Endothelial cell (in vitro differentiated cells): ENCODE data around the gene TLK2. TPM values are rescaled to one million over a fixed set of nuclear protein-coding genes. Genes with fewer than 3 reads are reported as not detected.

Experiments
- DNase-seq: peaks from one replicate; pipeline ENCODE4 v3.0.0; 2021; ENCODE audit warnings: low spot score
- H3K27ac Mint-ChIP-seq: one replicate; pipeline ENCODE4 v1.8.0; 2021; ENCODE audit warnings: mixed read lengths, inconsistent platforms; ENCODE audit not compliant: unreplicated experiment
- H3K27me3 Mint-ChIP-seq: one replicate; pipeline ENCODE4 v1.8.0; 2021; ENCODE audit warnings: mild to moderate bottlenecking, moderate library complexity, mixed read lengths, inconsistent platforms; ENCODE audit not compliant: unreplicated experiment
- H3K36me3 Mint-ChIP-seq: one replicate; pipeline ENCODE4 v1.8.0; 2021; ENCODE audit warnings: mild to moderate bottlenecking, low read depth, mixed read lengths, inconsistent platforms; ENCODE audit not compliant: unreplicated experiment
- H3K4me1 Mint-ChIP-seq: one replicate; pipeline ENCODE4 v1.8.0; 2021; ENCODE audit warnings: mild to moderate bottlenecking, mixed read lengths, inconsistent platforms; ENCODE audit not compliant: unreplicated experiment
- H3K4me3 Mint-ChIP-seq: one replicate; pipeline ENCODE4 v1.8.0; 2021; ENCODE audit warnings: mild to moderate bottlenecking, mixed read lengths, inconsistent platforms; ENCODE audit not compliant: unreplicated experiment
- H3K9me3 Mint-ChIP-seq: one replicate; pipeline ENCODE4 v1.8.0; 2021; ENCODE audit warnings: mixed read lengths, inconsistent platforms; ENCODE audit not compliant: unreplicated experiment
- CTCF ChIP-seq: fragments of 200-600 bp; sonication (generic); IDR thresholded peaks from one replicate; pipeline ENCODE4 v1.5.0; 2021; ENCODE audit warnings: antibody characterized with exemption; ENCODE audit not compliant: unreplicated experiment
- total RNA-seq: library from RNA; stranded (reverse); fragmentation: NEBNext Ultra II Directional; extraction: Animal tissue kit (Norgen Biotek cat#: 25700); gene quantifications from one replicate; pipeline ENCODE4 v1.2.1, GENCODE V29; 2021; ENCODE audit not compliant: unreplicated experiment

Gene TLK2
- total RNA-seq, 1 donor from 2014 or later, result 47.5 TPM

GRCh38 chr17:62653826-62654761 lies 175.5 kb downstream of the TLK2 start:
- H3K36me3 Mint-ChIP-seq, result peaks cover 15% of the 10 kb centered on the region
- TF ChIP-seq CTCF, result no peak
- no peak overlapping the region for H3K27ac Mint-ChIP-seq
- no peak for DNase-seq
- peaks cover 13% of the 10 kb centered on the region for H3K27me3 Mint-ChIP-seq
- peak overlapping the region; percentile 73 for H3K4me3 Mint-ChIP-seq
- H3K4me1 Mint-ChIP-seq, result peaks cover 25% of the 10 kb centered on the region
- H3K9me3 Mint-ChIP-seq, result no peaks in the 10 kb centered on the region

- DNase-seq, result no peak
- Mint-ChIP-seq H3K4me3 (no peak overlapping the region), H3K4me1 (peaks cover 26% of the 10 kb centered on the region), H3K36me3 (peaks cover 22% of the 10 kb centered on the region), H3K9me3 (no peaks in the 10 kb centered on the region), H3K27ac (no peak overlapping the region), H3K27me3 (peaks cover 11% of the 10 kb centered on the region)
- no peak for TF ChIP-seq CTCF
Observed at GRCh38 chr17:62655656-62656055, 177.0 kb downstream of the TLK2 start.

- no peak for DNase-seq
- Mint-ChIP-seq H3K27me3 (peaks cover 10% of the 10 kb centered on the region), H3K27ac (no peak overlapping the region), H3K4me1 (peaks cover 26% of the 10 kb centered on the region), H3K4me3 (no peak overlapping the region), H3K36me3 (peaks cover 24% of the 10 kb centered on the region), H3K9me3 (no peaks in the 10 kb centered on the region)
- no peak for TF ChIP-seq CTCF
Observed at GRCh38 chr17:62656446-62656845, 177.8 kb downstream of the TLK2 start.

- no peak overlapping the region for H3K4me3 Mint-ChIP-seq
- H3K27ac Mint-ChIP-seq, result no peak overlapping the region
- no peak for DNase-seq
- H3K4me1 Mint-ChIP-seq, result peaks cover 20% of the 10 kb centered on the region
- H3K36me3 Mint-ChIP-seq, result peaks cover 26% of the 10 kb centered on the region
- no peaks in the 10 kb centered on the region for H3K9me3 Mint-ChIP-seq
- H3K27me3 Mint-ChIP-seq, result peaks cover 6% of the 10 kb centered on the region
- no peak for TF ChIP-seq CTCF
Observed at GRCh38 chr17:62657145-62657665, 178.6 kb downstream of the TLK2 start.

DNA sequence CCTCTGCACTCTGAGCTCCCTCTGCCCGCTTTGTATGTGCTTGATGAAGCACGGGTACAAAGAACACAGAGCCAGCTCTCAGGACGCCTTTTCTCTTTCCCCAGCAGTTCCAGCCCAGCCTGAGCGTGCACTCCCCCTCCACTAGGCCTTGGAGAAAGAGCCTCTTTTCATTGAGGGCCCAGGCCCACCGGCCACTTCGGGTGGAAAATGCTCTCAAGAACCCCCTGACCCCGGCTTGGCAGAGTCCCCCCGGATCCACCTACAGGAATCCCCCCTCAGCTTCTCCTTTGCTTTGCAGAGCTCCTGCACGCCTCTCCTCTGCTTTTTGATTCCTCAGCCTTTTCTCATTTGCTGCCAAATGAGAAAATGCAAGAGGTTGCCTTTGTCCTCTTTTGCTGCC lies 179.1 kb downstream of the TLK2 start:
- H3K4me3 Mint-ChIP-seq, result peak overlapping the region; percentile 79
- no peak for DNase-seq
- H3K27ac Mint-ChIP-seq, result no peak overlapping the region
- no peaks in the 10 kb centered on the region for H3K9me3 Mint-ChIP-seq
- peaks cover 26% of the 10 kb centered on the region for H3K36me3 Mint-ChIP-seq
- H3K4me1 Mint-ChIP-seq, result peaks cover 20% of the 10 kb centered on the region
- TF ChIP-seq CTCF, result no peak
- H3K27me3 Mint-ChIP-seq, result peaks cover 6% of the 10 kb centered on the region
